Ishikawa (cell line): ENCODE measurements around the gene ZNF136.

Experiments used
- EGR1 ChIP-seq: IDR thresholded peaks from 2 replicates; pipeline ENCODE4 v1.6.1; 2012
- TAF1 ChIP-seq: IDR thresholded peaks from 2 replicates; pipeline ENCODE4 v1.6.1; 2012; ENCODE audit warnings: low read depth, mild to moderate bottlenecking
- TCF12 ChIP-seq: IDR thresholded peaks from 2 replicates; pipeline ENCODE4 v1.6.1; 2012; ENCODE audit warnings: low read depth
- TF ChIP-seq, protein P1 (sequence below): IDR thresholded peaks from 2 replicates; pipeline ENCODE4 v1.6.1; 2012

DNA sequence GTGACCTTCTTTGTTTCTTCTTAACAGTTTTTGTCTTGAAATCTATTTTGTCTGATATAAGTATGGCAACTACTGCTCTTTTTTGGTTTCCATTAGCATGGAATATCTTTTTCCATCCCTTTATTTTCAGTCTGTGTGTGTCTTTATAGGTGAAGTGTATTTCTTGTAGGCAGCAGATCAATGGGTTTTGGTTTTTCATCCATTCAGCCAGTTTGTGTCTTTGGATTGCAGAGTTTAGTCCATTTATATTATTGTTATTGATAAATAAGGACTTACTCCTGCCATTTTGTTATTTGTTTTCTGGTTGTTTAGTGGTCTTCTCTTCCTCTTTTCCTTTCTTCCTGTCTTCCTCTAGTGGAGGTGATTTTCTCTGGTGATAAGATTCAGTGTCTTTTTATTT is 54.4 kb downstream of the ZNF136 start:
- TF ChIP-seq, protein P1, sequence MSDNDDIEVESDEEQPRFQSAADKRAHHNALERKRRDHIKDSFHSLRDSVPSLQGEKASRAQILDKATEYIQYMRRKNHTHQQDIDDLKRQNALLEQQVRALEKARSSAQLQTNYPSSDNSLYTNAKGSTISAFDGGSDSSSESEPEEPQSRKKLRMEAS: no peak
- TF ChIP-seq EGR1 (no peak), TCF12 (no peak), TAF1 (no peak)
